Measurements from ENCODE around the gene GIPR. TPM values are rescaled to one million over a fixed set of nuclear protein-coding genes. Genes with fewer than 3 reads are reported as not detected.
A peak's percentile ranks its signal among the peaks of the same experiment; 100 is the strongest.

The GIPR gene
- total RNA-seq, 1 experiment from 2014 or later: 0.61 TPM

GRCh38 chr19:45668342-45668871 lies 386 bp downstream of the GIPR start:
- no peak overlapping the region for H3K56ac ChIP-seq (ENCODE audit: insufficient read length, low read depth, low read length)
- no peak overlapping the region for H2BK15ac ChIP-seq (ENCODE audit: low read depth, low read length)
- no peak overlapping the region for H2AFZ ChIP-seq (ENCODE audit: low read length)
- H2BK120ac ChIP-seq (ENCODE audit: low read depth, low read length, poor library complexity, severe bottlenecking): no peak overlapping the region
- Mint-ChIP-seq H3K27ac (no peak overlapping the region), H3K27me3 (ENCODE audit: low read depth) (peaks cover 56% of the 10 kb centered on the region), H3K4me1 (peaks cover 16 to 25% of the 10 kb centered on the region in 2 experiments), H3K4me3 (peak overlapping the region; percentile 51 to 81), H3K36me3 (ENCODE audit: insufficient read depth in 1 of 3, low read depth in 3 of 3) (peaks cover 0 to 2% (median 0%) of the 10 kb centered on the region in 3 experiments; a peak in 1 of 7 replicates), H3K9me3 (no peaks in the 10 kb centered on the region; a peak in 1 of 5 replicates)
- H3K4ac ChIP-seq (ENCODE audit: low read depth, low read length): no peak overlapping the region
- no peak overlapping the region for H3K23ac ChIP-seq (ENCODE audit: insufficient read length, low read depth, low read length)
- TF ChIP-seq CTCF (conservative IDR thresholded peaks at IDR 0.05): no peak
- no peaks in the 10 kb centered on the region for H3K9me3 ChIP-seq (ENCODE audit: control insufficient read depth, low read depth, low read length)
- H3K18ac ChIP-seq (ENCODE audit: insufficient read length, low read depth, low read length): no peak overlapping the region
- H3K4me2 ChIP-seq (ENCODE audit: insufficient read depth, insufficient read length, low read length): peak overlapping the region; percentile 87
- no peak overlapping the region for H4K8ac ChIP-seq (replicated peaks; ENCODE audit: insufficient read length, low read depth, low read length)
- peaks cover 9% of the 10 kb centered on the region; the same call in 1 of the 2 replicates for H3K27me3 ChIP-seq (ENCODE audit: insufficient read depth, low read length)
- no peak overlapping the region for H3T11ph ChIP-seq (ENCODE audit: low read length)
- no peak overlapping the region for H2AK5ac ChIP-seq (ENCODE audit: insufficient read length, low read length)
- WGBS (ENCODE audit: extremely low coverage, insufficient read length, low lambda C conversion rate): no CpG with 5 or more reads among the region's 19 CpGs
- no peaks in the 10 kb centered on the region for H4K20me1 ChIP-seq (ENCODE audit: control insufficient read depth, insufficient read depth, insufficient read length)
- no peak overlapping the region for H4K5ac ChIP-seq (ENCODE audit: insufficient read length, low read depth, low read length)
- H3K79me1 ChIP-seq (ENCODE audit: insufficient read depth, low read depth, low read length, poor library complexity, severe bottlenecking): no peaks in the 10 kb centered on the region
- H3K4me1 ChIP-seq (ENCODE audit: insufficient read depth, low read length): peaks cover 2% of the 10 kb centered on the region; the same call in 1 of the 2 replicates
- H4K91ac ChIP-seq (ENCODE audit: insufficient read length, low read depth, low read length): no peak overlapping the region
- no peak overlapping the region for H3K27ac ChIP-seq (ENCODE audit: insufficient read length, low read depth, low read length)
- H2BK5ac ChIP-seq (ENCODE audit: insufficient read length, low read length): no peak overlapping the region
- no peak overlapping the region for H3K9ac ChIP-seq (ENCODE audit: extremely low read depth, insufficient read length, low read length)
- no peak overlapping the region for H3K14ac ChIP-seq (ENCODE audit: insufficient read depth, low read length)
- H2BK12ac ChIP-seq (ENCODE audit: insufficient read length, low read depth, low read length): no peak overlapping the region
- H3K23me2 ChIP-seq (ENCODE audit: insufficient read length, low read depth, low read length, poor library complexity, severe bottlenecking): peaks cover 15% of the 10 kb centered on the region
- no peaks in the 10 kb centered on the region for H3K79me2 ChIP-seq (ENCODE audit: insufficient read depth, low read length)
- DNase-seq: no peak
- no peak overlapping the region for H2BK20ac ChIP-seq (ENCODE audit: low read depth, low read length, poor library complexity, severe bottlenecking)

Measured in H9 (cell line).